NT2/D1 (cell line): ENCODE data around the gene MYL2.

Experiments
- SUZ12 ChIP-seq: IDR thresholded peaks from 2 replicates; pipeline ENCODE4 v1.6.1; 2011; ENCODE audit not compliant: insufficient read length, insufficient read depth; ENCODE audit errors: extremely low read depth
- YY1 ChIP-seq: IDR thresholded peaks from 2 replicates; pipeline ENCODE4 v1.6.1; 2011; ENCODE audit not compliant: insufficient read length, insufficient read depth
- ZNF274 ChIP-seq: IDR thresholded peaks from 2 replicates; pipeline ENCODE4 v1.6.1; 2011; ENCODE audit warnings: mild to moderate bottlenecking, low read depth, low read length

- TF ChIP-seq ZNF274 (no peak), SUZ12 (no peak), YY1 (no peak)
These were observed 12.8 kb downstream of the MYL2 start for GRCh38 chr12:110907583-110907982.
